Measurements from ENCODE around the gene IGLL1. TPM values are rescaled to one million over a fixed set of nuclear protein-coding genes. Genes with fewer than 3 reads are reported as not detected.
"Not testable (repeated sequence)": the region's sequence is repeated elsewhere in the genome, so short reads cannot be mapped to it uniquely, and the experiment has no call there.

IGLL1 gene
- total and polyA plus RNA-seq, 2 donors (not counting 1 experiment from before 2014, with no cell fraction given) = not detected

- H2AFZ ChIP-seq (ENCODE audit: insufficient read depth, low read depth, low read length, poor library complexity, severe bottlenecking) = no peak overlapping the region
- ChIA-PET CTCF (no interaction called here), POLR2A (interaction anchor here (0.7 kb wide), 1 partner anchor 855 kb away, joined by 6 read pairs; no protein-coding TSS in a partner anchor)
- peaks cover 8 to 10% of the 10 kb centered on the region in 2 donors for H3K4me1 ChIP-seq (ENCODE audit: control insufficient read depth in 2 of 2, insufficient read depth in 2 of 2, low read length in 2 of 2)
- Mint-ChIP-seq H3K4me1 (peaks cover 7% of the 10 kb centered on the region), H3K4me3 (no peak overlapping the region), H3K9me3 (ENCODE audit: insufficient read depth) (no peaks in the 10 kb centered on the region), H3K27ac (no peak overlapping the region), H3K27me3 (peaks cover 39% of the 10 kb centered on the region)
- no peaks in the 10 kb centered on the region for H3K36me3 ChIP-seq (replicated peaks in 1 of 2; ENCODE audit: control extremely low read depth in 1 of 2, control insufficient read depth in 1 of 2, extremely low read depth in 1 of 2, insufficient read depth in 2 of 2, low read length in 1 of 2)
- H3K79me2 ChIP-seq (ENCODE audit: control insufficient read depth, insufficient read depth, low read length) = no peaks in the 10 kb centered on the region
- H3K27ac ChIP-seq (ENCODE audit: low read length in 2 of 2) = no peak overlapping the region
- 84% methylated on average over 4 of the region's 4 CpGs for WGBS (ENCODE audit: insufficient coverage)
- intact Hi-C loops (cut with micrococcal nuclease) = no loop called here
- DNase-seq (no peak), ATAC-seq (ENCODE audit: low read depth) (no peak)
- no peak overlapping the region for H3K9ac ChIP-seq (ENCODE audit: low read length)
- H3K4me2 ChIP-seq (replicated peaks; ENCODE audit: low read depth, low read length, poor library complexity, severe bottlenecking) = no peak overlapping the region
- peaks cover 0 to 30% (median 12%) of the 10 kb centered on the region in 4 experiments for H3K27me3 ChIP-seq (replicated peaks in 1 of 4; ENCODE audit: control extremely low read depth in 1 of 4, control insufficient read depth in 3 of 4, insufficient read depth in 4 of 4, low read length in 3 of 4)
- H3K4me3 ChIP-seq (ENCODE audit: control extremely low read depth in 1 of 5, extremely low read depth in 1 of 5, insufficient read depth in 1 of 5, low read depth in 2 of 5, low read length in 4 of 5) = no peak overlapping the region
- H4K20me1 ChIP-seq (ENCODE audit: control insufficient read depth, insufficient read depth, low read length, poor library complexity, severe bottlenecking) = no peaks in the 10 kb centered on the region
- H3K9me3 ChIP-seq (ENCODE audit: control extremely low read depth in 1 of 3, control insufficient read depth in 2 of 3, insufficient read depth in 1 of 3, low read length in 2 of 3) = peaks cover 0 to 10% (median 0%) of the 10 kb centered on the region in 3 donors
- TF ChIP-seq, protein P1, sequence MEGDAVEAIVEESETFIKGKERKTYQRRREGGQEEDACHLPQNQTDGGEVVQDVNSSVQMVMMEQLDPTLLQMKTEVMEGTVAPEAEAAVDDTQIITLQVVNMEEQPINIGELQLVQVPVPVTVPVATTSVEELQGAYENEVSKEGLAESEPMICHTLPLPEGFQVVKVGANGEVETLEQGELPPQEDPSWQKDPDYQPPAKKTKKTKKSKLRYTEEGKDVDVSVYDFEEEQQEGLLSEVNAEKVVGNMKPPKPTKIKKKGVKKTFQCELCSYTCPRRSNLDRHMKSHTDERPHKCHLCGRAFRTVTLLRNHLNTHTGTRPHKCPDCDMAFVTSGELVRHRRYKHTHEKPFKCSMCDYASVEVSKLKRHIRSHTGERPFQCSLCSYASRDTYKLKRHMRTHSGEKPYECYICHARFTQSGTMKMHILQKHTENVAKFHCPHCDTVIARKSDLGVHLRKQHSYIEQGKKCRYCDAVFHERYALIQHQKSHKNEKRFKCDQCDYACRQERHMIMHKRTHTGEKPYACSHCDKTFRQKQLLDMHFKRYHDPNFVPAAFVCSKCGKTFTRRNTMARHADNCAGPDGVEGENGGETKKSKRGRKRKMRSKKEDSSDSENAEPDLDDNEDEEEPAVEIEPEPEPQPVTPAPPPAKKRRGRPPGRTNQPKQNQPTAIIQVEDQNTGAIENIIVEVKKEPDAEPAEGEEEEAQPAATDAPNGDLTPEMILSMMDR (IDR thresholded peaks at IDR 0.05) = no peak
- TF ChIP-seq EZH2 (IDR thresholded peaks at IDR 0.05; ENCODE audit: borderline replicate concordance, insufficient read depth, low read depth, low read length, poor library complexity, severe bottlenecking) = no peak
Measured at GRCh38 chr22:23562186-23562585, 17.9 kb downstream of the IGLL1 start.

GRCh38 chr22:23561025-23561510, 19.0 kb downstream of the IGLL1 start:
- H3K36me3 ChIP-seq (replicated peaks in 1 of 2; ENCODE audit: control extremely low read depth in 1 of 2, control insufficient read depth in 1 of 2, extremely low read depth in 1 of 2, insufficient read depth in 2 of 2, low read length in 1 of 2); H3K4me1 ChIP-seq (ENCODE audit: control insufficient read depth in 2 of 2, insufficient read depth in 2 of 2, low read length in 2 of 2); H3K4me3 Mint-ChIP-seq; H3K9me3 ChIP-seq (ENCODE audit: control extremely low read depth in 1 of 3, control insufficient read depth in 2 of 3, insufficient read depth in 1 of 3, low read length in 2 of 3); H3K4me1 Mint-ChIP-seq; CTCF ChIA-PET; H3K9ac ChIP-seq (ENCODE audit: low read length); H3K9me3 Mint-ChIP-seq (ENCODE audit: insufficient read depth); DNase-seq; H3K27ac Mint-ChIP-seq; intact Hi-C loops (cut with micrococcal nuclease); H2AFZ ChIP-seq (ENCODE audit: insufficient read depth, low read depth, low read length, poor library complexity, severe bottlenecking); H3K4me2 ChIP-seq (replicated peaks; ENCODE audit: low read depth, low read length, poor library complexity, severe bottlenecking); ATAC-seq (ENCODE audit: low read depth); H4K20me1 ChIP-seq (ENCODE audit: control insufficient read depth, insufficient read depth, low read length, poor library complexity, severe bottlenecking); POLR2A ChIA-PET; H3K79me2 ChIP-seq (ENCODE audit: control insufficient read depth, insufficient read depth, low read length); H3K27ac ChIP-seq (ENCODE audit: low read length in 2 of 2); H3K4me3 ChIP-seq (ENCODE audit: control extremely low read depth in 1 of 5, extremely low read depth in 1 of 5, insufficient read depth in 1 of 5, low read depth in 2 of 5, low read length in 4 of 5): not testable (repeated sequence)
- peaks cover 0 to 20% (median 7%) of the 10 kb centered on the region in 4 experiments for H3K27me3 ChIP-seq (replicated peaks in 1 of 4; ENCODE audit: control extremely low read depth in 1 of 4, control insufficient read depth in 3 of 4, insufficient read depth in 4 of 4, low read length in 3 of 4)
- H3K27me3 Mint-ChIP-seq = peaks cover 35% of the 10 kb centered on the region
- WGBS (ENCODE audit: insufficient coverage) = 89% methylated on average over 6 of the region's 24 CpGs

DNA sequence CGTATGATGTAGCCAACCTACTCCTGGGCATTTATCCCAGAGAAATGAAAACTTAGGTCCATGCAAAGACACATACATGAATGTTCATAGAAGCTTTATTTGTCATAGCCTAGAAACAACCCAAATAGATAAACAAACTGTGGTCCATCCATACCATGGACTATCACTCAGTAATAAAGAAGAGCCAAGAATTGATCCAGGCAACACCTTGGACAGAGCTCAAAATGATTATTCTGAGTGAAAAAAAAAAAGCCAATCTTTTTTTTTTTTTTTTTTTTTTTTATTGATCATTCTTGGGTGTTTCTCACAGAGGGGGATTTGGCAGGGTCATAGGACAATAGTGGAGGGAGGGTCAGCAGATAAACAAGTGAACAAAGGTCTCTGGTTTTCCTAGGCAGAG, 19.9 kb downstream of the IGLL1 start:
- H3K4me3 ChIP-seq (ENCODE audit: control extremely low read depth in 1 of 5, extremely low read depth in 1 of 5, insufficient read depth in 1 of 5, low read depth in 2 of 5, low read length in 4 of 5); H4K20me1 ChIP-seq (ENCODE audit: control insufficient read depth, insufficient read depth, low read length, poor library complexity, severe bottlenecking); H3K4me1 ChIP-seq (ENCODE audit: control insufficient read depth in 2 of 2, insufficient read depth in 2 of 2, low read length in 2 of 2); POLR2A ChIA-PET; H3K4me2 ChIP-seq (replicated peaks; ENCODE audit: low read depth, low read length, poor library complexity, severe bottlenecking); ATAC-seq (ENCODE audit: low read depth); H3K36me3 ChIP-seq (replicated peaks in 1 of 2; ENCODE audit: control extremely low read depth in 1 of 2, control insufficient read depth in 1 of 2, extremely low read depth in 1 of 2, insufficient read depth in 2 of 2, low read length in 1 of 2); H3K9me3 ChIP-seq (ENCODE audit: control extremely low read depth in 1 of 3, control insufficient read depth in 2 of 3, insufficient read depth in 1 of 3, low read length in 2 of 3); H3K4me1 Mint-ChIP-seq; H3K9ac ChIP-seq (ENCODE audit: low read length); intact Hi-C loops (cut with micrococcal nuclease); H3K4me3 Mint-ChIP-seq; H3K9me3 Mint-ChIP-seq (ENCODE audit: insufficient read depth); H2AFZ ChIP-seq (ENCODE audit: insufficient read depth, low read depth, low read length, poor library complexity, severe bottlenecking); H3K79me2 ChIP-seq (ENCODE audit: control insufficient read depth, insufficient read depth, low read length); H3K27ac Mint-ChIP-seq; DNase-seq; H3K27ac ChIP-seq (ENCODE audit: low read length in 2 of 2): not testable (repeated sequence)
- peaks cover 29% of the 10 kb centered on the region for H3K27me3 Mint-ChIP-seq
- no CpG with 5 or more reads among the region's 1 CpG for WGBS (ENCODE audit: insufficient coverage)
- H3K27me3 ChIP-seq (replicated peaks in 1 of 4; ENCODE audit: control extremely low read depth in 1 of 4, control insufficient read depth in 3 of 4, insufficient read depth in 4 of 4, low read length in 3 of 4) = peaks cover 0 to 18% (median 3%) of the 10 kb centered on the region in 4 experiments
- CTCF ChIA-PET = interaction anchor here (0.6 to 1.3 kb wide), 2 partner anchors 17 to 154 kb away, joined by 3 to 4 read pairs; no protein-coding TSS in a partner anchor

Data from B cell (primary cell).